ENCODE measurements around the gene KITLG. TPM values are rescaled to one million over a fixed set of nuclear protein-coding genes. Genes with fewer than 3 reads are reported as not detected.
A peak's percentile ranks its signal among the peaks of the same experiment; 100 is the strongest.

Gene KITLG
- total RNA-seq, 1 experiment from 2014 or later: not detected

DNA sequence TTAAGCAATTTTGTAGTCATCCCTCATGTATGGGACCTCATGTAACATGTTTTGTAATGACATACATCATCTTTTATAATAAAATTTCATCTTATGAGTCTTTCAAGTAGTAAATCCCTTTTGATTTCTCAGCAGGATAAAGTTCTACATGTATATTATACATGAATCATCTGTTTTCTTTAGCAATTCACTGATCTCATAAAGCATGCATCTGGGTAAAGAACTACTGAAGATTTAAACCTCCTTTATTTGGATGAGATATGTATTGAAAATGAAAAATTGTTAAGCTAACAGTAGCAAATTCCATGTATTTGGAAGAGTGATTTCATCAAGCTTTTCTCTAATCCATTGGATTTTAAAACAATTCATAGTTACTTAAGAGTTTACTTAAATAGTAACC, 126.9 kb downstream of the KITLG start:
- no peak overlapping the region for H3K27ac ChIP-seq (ENCODE audit: low read length)
- H3K79me2 ChIP-seq (ENCODE audit: low read length): no peaks in the 10 kb centered on the region
- no peaks in the 10 kb centered on the region for H3K27me3 ChIP-seq (ENCODE audit: low read length)
- no peak for DNase-seq
- no peaks in the 10 kb centered on the region for H4K20me1 ChIP-seq (ENCODE audit: insufficient read depth, low read depth, low read length)
- H3K9me2 ChIP-seq (replicated peaks; ENCODE audit: insufficient read depth, low read length): no peaks in the 10 kb centered on the region; the same call in 1 of the 2 replicates
- no peak overlapping the region for H2AFZ ChIP-seq (ENCODE audit: low read length)
- H3K4me2 ChIP-seq (ENCODE audit: low read depth, low read length, poor library complexity, severe bottlenecking): no peak overlapping the region
- no peaks in the 10 kb centered on the region for H3K9me3 ChIP-seq (ENCODE audit: low read length)
- H3K4me3 ChIP-seq (ENCODE audit: low read length): no peak overlapping the region
- no peaks in the 10 kb centered on the region for H3K36me3 ChIP-seq (ENCODE audit: insufficient read depth, low read length)
- H3K9ac ChIP-seq (ENCODE audit: low read length): no peak overlapping the region
- H3K4me1 ChIP-seq (ENCODE audit: low read length): no peaks in the 10 kb centered on the region

DNA sequence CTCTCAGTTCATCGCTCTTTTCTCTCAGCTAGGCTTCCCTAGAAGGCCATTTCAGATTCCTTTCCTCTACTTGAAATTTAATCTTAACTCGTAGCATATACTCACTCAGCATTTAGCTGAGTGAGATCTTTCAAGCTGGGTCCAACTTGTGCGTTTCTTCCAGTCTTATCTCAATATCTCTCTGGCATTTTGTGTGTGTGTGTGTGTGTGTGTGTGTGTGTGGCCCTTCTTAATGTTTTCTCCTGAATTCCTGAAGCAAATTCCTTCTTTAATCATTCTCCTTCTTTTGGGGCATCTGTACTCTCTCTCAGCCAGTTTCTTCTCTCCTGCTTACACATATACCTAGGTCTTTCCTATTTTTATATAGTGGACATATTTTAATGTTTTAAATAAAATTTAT, 129.1 kb downstream of the KITLG start:
- Histone ChIP-seq H3K36me3 (ENCODE audit: insufficient read depth, low read length) (no peaks in the 10 kb centered on the region), H3K4me2 (ENCODE audit: low read depth, low read length, poor library complexity, severe bottlenecking) (no peak overlapping the region), H3K27me3 (ENCODE audit: low read length) (no peaks in the 10 kb centered on the region), H3K9me2 (replicated peaks; ENCODE audit: insufficient read depth, low read length) (no peaks in the 10 kb centered on the region; the same call in 1 of the 2 replicates), H2AFZ (ENCODE audit: low read length) (no peak overlapping the region), H3K27ac (ENCODE audit: low read length) (no peak overlapping the region), H3K4me1 (ENCODE audit: low read length) (no peaks in the 10 kb centered on the region), H3K9ac (ENCODE audit: low read length) (no peak overlapping the region), H3K4me3 (ENCODE audit: low read length) (no peak overlapping the region), H4K20me1 (ENCODE audit: insufficient read depth, low read depth, low read length) (no peaks in the 10 kb centered on the region), H3K9me3 (ENCODE audit: low read length) (no peaks in the 10 kb centered on the region), H3K79me2 (ENCODE audit: low read length) (no peaks in the 10 kb centered on the region)
- no peak for DNase-seq

DNA sequence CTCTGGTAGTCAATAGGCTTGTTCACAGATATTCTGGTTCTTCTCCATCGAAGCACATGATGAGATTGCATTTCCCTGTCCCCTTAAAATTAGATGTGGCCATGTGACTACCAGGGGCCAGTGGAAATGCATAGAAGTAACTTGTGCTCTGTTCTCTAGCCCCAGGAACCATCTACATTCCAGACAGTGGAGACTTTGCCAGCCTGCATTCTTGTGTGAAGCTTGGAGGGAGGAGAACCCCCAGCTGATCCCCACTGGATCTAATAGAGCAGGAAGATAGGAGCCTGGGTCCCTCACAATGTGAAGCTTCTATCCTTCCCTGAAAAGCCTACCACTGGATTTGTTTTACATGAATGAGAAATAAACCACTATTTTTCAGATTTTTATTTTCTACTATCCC, 130.1 kb downstream of the KITLG start:
- no peaks in the 10 kb centered on the region for H4K20me1 ChIP-seq (ENCODE audit: insufficient read depth, low read depth, low read length)
- H3K9me3 ChIP-seq (ENCODE audit: low read length): no peaks in the 10 kb centered on the region
- H3K9me2 ChIP-seq (replicated peaks; ENCODE audit: insufficient read depth, low read length): no peaks in the 10 kb centered on the region
- H2AFZ ChIP-seq (ENCODE audit: low read length): no peak overlapping the region
- no peak overlapping the region for H3K4me2 ChIP-seq (ENCODE audit: low read depth, low read length, poor library complexity, severe bottlenecking)
- no peak for DNase-seq
- no peak overlapping the region for H3K4me3 ChIP-seq (ENCODE audit: low read length)
- H3K27me3 ChIP-seq (ENCODE audit: low read length): no peaks in the 10 kb centered on the region
- H3K9ac ChIP-seq (ENCODE audit: low read length): no peak overlapping the region
- H3K4me1 ChIP-seq (ENCODE audit: low read length): no peaks in the 10 kb centered on the region
- no peaks in the 10 kb centered on the region for H3K36me3 ChIP-seq (ENCODE audit: insufficient read depth, low read length)
- no peak overlapping the region for H3K27ac ChIP-seq (ENCODE audit: low read length)
- H3K79me2 ChIP-seq (ENCODE audit: low read length): no peaks in the 10 kb centered on the region

DNA sequence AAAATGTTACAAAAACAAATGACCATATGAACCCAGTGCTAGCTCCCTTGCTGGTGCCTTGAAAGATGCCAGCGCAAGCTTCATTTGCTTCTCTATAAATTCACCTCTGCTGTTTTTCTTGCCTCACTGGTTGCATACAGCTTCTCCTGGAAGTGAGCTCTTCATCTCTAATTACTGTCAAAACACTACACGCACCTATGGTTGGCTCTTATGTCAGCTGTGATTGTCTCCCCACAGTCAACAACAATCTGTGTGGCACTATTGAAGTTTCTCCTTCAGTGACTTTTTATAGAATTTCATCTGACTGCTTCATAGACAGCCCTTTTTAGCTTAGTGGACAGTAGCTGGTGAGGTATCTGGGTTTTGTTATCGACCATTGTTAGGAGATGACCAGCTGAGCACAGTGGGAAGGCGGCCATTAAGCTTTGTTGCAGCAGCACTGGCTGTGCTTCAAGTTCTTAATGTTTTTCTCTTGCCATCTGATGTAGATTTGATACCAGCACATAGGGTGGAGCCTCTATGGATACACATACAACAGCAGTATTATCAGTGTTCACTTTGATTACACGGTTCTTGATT, 131.8 kb downstream of the KITLG start:
- Histone ChIP-seq H3K9me2 (replicated peaks; ENCODE audit: insufficient read depth, low read length) (no peaks in the 10 kb centered on the region), H3K4me2 (ENCODE audit: low read depth, low read length, poor library complexity, severe bottlenecking) (no peak overlapping the region), H3K27ac (ENCODE audit: low read length) (no peak overlapping the region), H3K9me3 (ENCODE audit: low read length) (no peaks in the 10 kb centered on the region), H3K36me3 (ENCODE audit: insufficient read depth, low read length) (no peaks in the 10 kb centered on the region), H3K4me1 (ENCODE audit: low read length) (no peaks in the 10 kb centered on the region), H3K27me3 (ENCODE audit: low read length) (no peaks in the 10 kb centered on the region), H4K20me1 (ENCODE audit: insufficient read depth, low read depth, low read length) (no peaks in the 10 kb centered on the region), H3K4me3 (ENCODE audit: low read length) (no peak overlapping the region), H3K79me2 (ENCODE audit: low read length) (no peaks in the 10 kb centered on the region), H2AFZ (ENCODE audit: low read length) (no peak overlapping the region), H3K9ac (ENCODE audit: low read length) (no peak overlapping the region)
- DNase-seq: no peak

DNA sequence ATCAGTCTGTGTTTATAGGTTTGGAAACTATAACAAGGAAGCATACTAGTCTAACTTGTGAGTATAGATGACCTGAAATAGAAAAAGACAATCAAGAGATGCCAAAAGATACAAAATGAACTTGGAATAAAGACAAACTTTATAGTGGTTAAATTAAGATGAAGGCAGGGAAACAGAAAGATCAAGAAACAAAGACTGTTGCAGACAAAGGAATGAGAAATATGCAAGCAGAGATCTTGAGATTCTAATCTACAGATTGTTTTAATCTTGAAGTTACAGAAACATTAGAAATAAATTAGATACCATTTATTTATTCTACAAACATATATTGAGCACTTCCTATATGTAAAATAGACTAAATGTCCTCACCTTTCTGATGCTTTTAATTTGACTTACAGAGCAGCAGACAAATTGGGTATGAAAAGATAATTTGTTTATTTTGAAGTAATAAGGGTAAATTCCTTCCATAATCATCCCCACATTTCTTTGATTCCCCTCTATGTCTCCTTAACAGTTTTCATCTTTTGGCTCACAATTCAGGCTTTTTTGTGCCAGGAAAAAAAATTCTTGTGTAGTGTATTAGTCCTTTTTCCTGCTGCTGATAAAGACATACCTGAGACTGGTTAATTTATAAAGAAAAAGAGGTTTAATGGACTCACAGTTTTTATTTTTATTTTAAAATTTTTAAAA, 134.4 kb downstream of the KITLG start:
- Histone ChIP-seq H3K27ac (ENCODE audit: low read length) (no peak overlapping the region), H3K9me2 (replicated peaks; ENCODE audit: insufficient read depth, low read length) (no peaks in the 10 kb centered on the region), H3K79me2 (ENCODE audit: low read length) (no peaks in the 10 kb centered on the region), H2AFZ (ENCODE audit: low read length) (no peak overlapping the region), H3K4me2 (ENCODE audit: low read depth, low read length, poor library complexity, severe bottlenecking) (no peak overlapping the region), H3K4me3 (ENCODE audit: low read length) (no peak overlapping the region), H3K36me3 (ENCODE audit: insufficient read depth, low read length) (no peaks in the 10 kb centered on the region), H3K9ac (ENCODE audit: low read length) (no peak overlapping the region), H3K27me3 (ENCODE audit: low read length) (no peaks in the 10 kb centered on the region), H4K20me1 (ENCODE audit: insufficient read depth, low read depth, low read length) (no peaks in the 10 kb centered on the region), H3K9me3 (ENCODE audit: low read length) (no peaks in the 10 kb centered on the region), H3K4me1 (ENCODE audit: low read length) (no peaks in the 10 kb centered on the region)
- DNase-seq: no peak

DNA sequence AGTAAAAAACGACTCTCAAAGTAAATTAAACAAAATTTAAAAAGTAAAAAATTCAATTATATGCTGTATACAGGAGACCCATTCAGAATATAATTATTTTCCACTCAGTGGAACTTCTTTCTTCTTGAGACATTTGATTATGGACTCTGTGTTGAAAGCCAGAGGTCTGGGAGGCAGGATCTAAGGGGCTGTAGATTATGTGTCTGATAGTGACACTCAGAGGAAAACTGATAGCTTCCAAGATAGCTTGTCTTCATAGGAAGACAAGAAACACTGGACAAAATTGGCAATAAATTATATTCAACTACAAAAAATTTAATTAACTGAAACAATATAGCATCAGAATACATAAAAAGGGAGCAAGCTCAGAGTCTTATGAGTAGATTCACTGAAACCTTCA, 135.8 kb downstream of the KITLG start:
- Histone ChIP-seq H3K79me2 (ENCODE audit: low read length) (no peaks in the 10 kb centered on the region), H3K4me3 (ENCODE audit: low read length) (no peak overlapping the region), H3K4me2 (ENCODE audit: low read depth, low read length, poor library complexity, severe bottlenecking) (no peak overlapping the region), H3K27ac (ENCODE audit: low read length) (no peak overlapping the region), H3K9me2 (replicated peaks; ENCODE audit: insufficient read depth, low read length) (no peaks in the 10 kb centered on the region), H4K20me1 (ENCODE audit: insufficient read depth, low read depth, low read length) (no peaks in the 10 kb centered on the region), H3K36me3 (ENCODE audit: insufficient read depth, low read length) (no peaks in the 10 kb centered on the region), H3K9ac (ENCODE audit: low read length) (no peak overlapping the region), H3K4me1 (ENCODE audit: low read length) (no peaks in the 10 kb centered on the region), H3K9me3 (ENCODE audit: low read length) (no peaks in the 10 kb centered on the region), H3K27me3 (ENCODE audit: low read length) (no peaks in the 10 kb centered on the region), H2AFZ (ENCODE audit: low read length) (no peak overlapping the region)
- no peak for DNase-seq

Small RNA genes lying within 50 kb of the gene (small RNA-seq; reads per million reads assigned to genes)
- gene RNU1-117P: 0.43 reads per million, percentile 6 among the genes with 10 or more reads in this experiment
